GM21717 (cell line): ENCODE data around the gene PCED1B.
"Not testable (repeated sequence)": the region's sequence is repeated elsewhere in the genome, so short reads cannot be mapped to it uniquely, and the experiment has no call there.

Source experiments
- ATAC-seq: cut with Tn5 transposase; IDR thresholded peaks from one replicate; pipeline ENCODE4 v1.9.1; 2021; ENCODE audit warnings: mild to moderate bottlenecking, moderate library complexity; ENCODE audit not compliant: unreplicated experiment

Gene PCED1B

GRCh38 chr12:47202176-47202575 is 122.8 kb downstream of the PCED1B start:
- no peak for ATAC-seq

GRCh38 chr12:47205532-47206449 is 126.4 kb downstream of the PCED1B start:
- no peak for ATAC-seq

- no peak for ATAC-seq
These were observed 127.3 kb downstream of the PCED1B start for GRCh38 chr12:47206450-47207339.

GRCh38 chr12:47207340-47207717 is 127.9 kb downstream of the PCED1B start:
- ATAC-seq: peak; percentile 67

- peak; percentile 72 for ATAC-seq
These were observed 128.4 kb downstream of the PCED1B start for GRCh38 chr12:47207829-47208248.

GRCh38 chr12:47209014-47209413 is 129.6 kb downstream of the PCED1B start:
- no peak for ATAC-seq

GRCh38 chr12:47210776-47211175 is 131.4 kb downstream of the PCED1B start:
- no peak for ATAC-seq

- ATAC-seq: no peak
These were observed 133.2 kb downstream of the PCED1B start for GRCh38 chr12:47212701-47213039.

GRCh38 chr12:47213396-47213795 is 134.0 kb downstream of the PCED1B start:
- no peak for ATAC-seq

- ATAC-seq: no peak
These were observed 134.7 kb downstream of the PCED1B start for GRCh38 chr12:47214001-47214619.

GRCh38 chr12:47214771-47215170 is 135.3 kb downstream of the PCED1B start:
- no peak for ATAC-seq

GRCh38 chr12:47216150-47216677 is 136.8 kb downstream of the PCED1B start:
- peak; percentile 76 for ATAC-seq

- ATAC-seq: not testable (repeated sequence)
These were observed 138.1 kb downstream of the PCED1B start for GRCh38 chr12:47217595-47217869.

- no peak for ATAC-seq
These were observed 138.8 kb downstream of the PCED1B start for GRCh38 chr12:47218191-47218654.

GRCh38 chr12:47219243-47219642 is 139.8 kb downstream of the PCED1B start:
- no peak for ATAC-seq

- ATAC-seq: no peak
These were observed 142.0 kb downstream of the PCED1B start for GRCh38 chr12:47221256-47222023.

- ATAC-seq: no peak
These were observed 143.2 kb downstream of the PCED1B start for GRCh38 chr12:47222520-47223030.

GRCh38 chr12:47223031-47223847 is 143.8 kb downstream of the PCED1B start:
- ATAC-seq: no peak

GRCh38 chr12:47223848-47224213 is 144.4 kb downstream of the PCED1B start:
- ATAC-seq: no peak
